ENCODE data around the gene GNG10.
"Not testable (repeated sequence)": the region's sequence is repeated elsewhere in the genome, so short reads cannot be mapped to it uniquely, and the experiment has no call there.

Gene GNG10

DNA sequence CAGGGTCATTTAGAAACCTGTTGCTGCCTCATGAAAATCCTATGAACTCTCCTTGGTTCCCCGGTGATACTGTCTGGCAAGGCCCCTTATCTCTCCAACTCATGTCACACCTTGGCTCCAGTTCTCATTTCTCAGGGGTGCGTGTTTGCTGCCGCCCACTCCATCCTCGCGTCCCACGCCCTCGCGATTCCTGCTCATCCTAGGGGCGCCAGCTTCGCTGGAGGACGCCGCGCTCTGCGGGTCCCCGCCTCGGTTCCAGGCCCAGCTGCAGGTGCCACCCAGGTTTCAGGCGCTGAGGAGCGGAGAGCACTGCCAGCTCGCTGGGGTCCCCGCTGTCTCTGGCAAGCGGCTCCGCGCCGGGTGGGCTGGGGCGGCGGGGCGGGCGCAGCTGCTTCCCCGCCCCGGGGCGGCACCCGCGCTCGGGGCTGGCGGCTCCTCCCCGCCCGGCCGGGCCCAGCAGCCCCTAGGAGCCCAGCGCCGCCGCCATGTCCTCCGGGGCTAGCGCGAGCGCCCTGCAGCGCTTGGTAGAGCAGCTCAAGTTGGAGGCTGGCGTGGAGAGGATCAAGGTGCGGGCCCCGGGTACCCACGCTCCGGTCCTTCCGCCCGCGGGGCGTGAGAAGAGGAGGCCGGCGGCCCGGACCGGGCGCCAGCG is at the start of gene GNG10:
Gene GNG10, plus strand, starts transcription at position 456 of the 652 bp plus-strand sequence. Its CDS starts 30 bp downstream, at position 486.
- peak; percentile 43 to 51 for DNase-seq (ENCODE audit: low spot score in 2 of 2)
- Mint-ChIP-seq H3K9me3 (no peaks in the 10 kb centered on the region), H3K27ac (ENCODE audit: low read depth) (peak within 1 kb of the TSS; percentile 92), H3K36me3 (ENCODE audit: insufficient read depth) (peaks cover 2% of the 10 kb centered on the region), H3K27me3 (no peaks in the 10 kb centered on the region), H3K4me3 (peak within 1 kb of the TSS; percentile 91), H3K4me1 (peaks cover 30% of the 10 kb centered on the region)
- peak; percentile 92 for ATAC-seq (replicated peaks; ENCODE audit: extremely low read depth, poor library complexity, severe bottlenecking)

DNA sequence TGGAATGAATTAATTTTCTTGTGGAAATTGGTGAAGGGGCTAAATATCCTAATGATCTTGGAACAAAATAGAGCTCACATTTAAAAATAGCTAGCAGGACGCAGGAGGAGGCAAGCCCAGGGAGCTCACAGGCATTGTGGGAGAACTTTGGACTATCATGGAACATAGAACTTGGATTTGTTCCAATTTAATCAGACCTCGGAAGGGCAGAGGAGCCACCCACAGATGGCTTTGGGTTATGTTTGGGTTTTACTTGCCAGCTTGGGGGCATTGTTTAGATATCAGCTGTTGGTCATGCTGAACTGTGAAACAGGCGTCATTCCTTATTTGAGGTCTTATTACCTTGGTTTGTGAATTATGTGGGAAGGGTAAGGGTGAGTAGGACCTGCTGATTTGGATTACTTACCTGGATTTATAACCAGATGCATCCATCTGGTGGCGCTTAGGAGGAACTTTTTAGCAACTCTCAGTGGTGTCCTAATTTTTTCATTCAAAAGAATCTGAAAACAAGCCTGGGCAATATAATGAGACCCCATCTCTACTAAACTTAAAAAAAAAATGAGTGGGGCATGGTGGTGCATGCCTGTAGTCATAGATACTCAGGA is 47.9 kb upstream of the GNG10 start:
- Mint-ChIP-seq H3K4me3 (no peak overlapping the region), H3K9me3 (no peaks in the 10 kb centered on the region), H3K36me3 (ENCODE audit: insufficient read depth) (peaks cover 2% of the 10 kb centered on the region), H3K27me3 (peaks cover 74% of the 10 kb centered on the region), H3K27ac (ENCODE audit: low read depth) (no peak overlapping the region), H3K4me1 (no peaks in the 10 kb centered on the region)
- no peak for DNase-seq (ENCODE audit: low spot score in 2 of 2)
- no peak for ATAC-seq (replicated peaks; ENCODE audit: extremely low read depth, poor library complexity, severe bottlenecking)

DNA sequence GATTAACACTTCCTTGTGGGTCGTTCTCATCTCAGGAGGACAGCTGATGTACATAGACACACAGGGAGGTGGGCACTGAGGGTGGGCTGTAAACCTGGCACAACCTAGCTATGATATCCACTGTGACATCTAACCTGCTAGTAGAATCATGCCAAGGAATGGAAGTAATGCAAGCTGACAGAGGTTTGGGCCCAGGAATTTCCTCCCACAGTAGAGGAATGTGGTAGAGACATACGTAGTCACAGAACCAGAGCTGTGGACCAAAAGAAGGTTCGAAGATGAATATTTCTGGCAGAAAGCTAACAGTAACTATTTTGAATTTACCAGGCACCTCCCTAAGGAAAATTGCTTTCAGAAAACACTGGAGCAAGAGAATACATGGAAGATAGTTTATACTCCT is 45.5 kb upstream of the GNG10 start:
- Mint-ChIP-seq H3K4me3 (no peak overlapping the region), H3K36me3 (ENCODE audit: insufficient read depth) (peaks cover under 1% of the 10 kb centered on the region), H3K9me3 (no peaks in the 10 kb centered on the region), H3K27me3 (peaks cover 51% of the 10 kb centered on the region), H3K4me1 (no peaks in the 10 kb centered on the region), H3K27ac (ENCODE audit: low read depth) (no peak overlapping the region)
- ATAC-seq (replicated peaks; ENCODE audit: extremely low read depth, poor library complexity, severe bottlenecking), result no peak
- DNase-seq (ENCODE audit: low spot score in 2 of 2), result no peak

DNA sequence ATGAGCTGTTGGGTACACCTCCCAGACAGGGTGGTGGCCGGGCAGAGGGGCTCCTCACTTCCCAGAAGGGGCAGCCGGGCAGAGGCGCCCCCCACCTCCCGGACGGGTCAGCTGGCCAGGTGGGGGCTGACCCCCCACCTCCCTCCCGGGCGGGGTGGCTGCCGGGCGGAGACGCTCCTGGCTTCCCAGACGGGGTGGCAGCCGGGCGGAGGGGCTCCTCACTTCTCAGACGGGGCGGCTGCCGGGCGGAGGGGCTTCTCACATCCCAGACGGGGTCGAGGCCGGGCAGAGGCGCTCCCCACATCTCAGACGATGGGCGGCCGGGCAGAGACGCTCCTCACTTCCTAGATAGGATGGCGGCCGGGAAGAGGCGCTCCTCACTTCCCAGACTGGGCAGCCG is 44.1 kb upstream of the GNG10 start:
- not testable (repeated sequence) for H3K36me3 Mint-ChIP-seq (ENCODE audit: insufficient read depth); H3K4me3 Mint-ChIP-seq; DNase-seq (ENCODE audit: low spot score in 2 of 2); ATAC-seq (replicated peaks; ENCODE audit: extremely low read depth, poor library complexity, severe bottlenecking); H3K9me3 Mint-ChIP-seq; H3K4me1 Mint-ChIP-seq; H3K27ac Mint-ChIP-seq (ENCODE audit: low read depth)
- peaks cover 43% of the 10 kb centered on the region for H3K27me3 Mint-ChIP-seq

DNA sequence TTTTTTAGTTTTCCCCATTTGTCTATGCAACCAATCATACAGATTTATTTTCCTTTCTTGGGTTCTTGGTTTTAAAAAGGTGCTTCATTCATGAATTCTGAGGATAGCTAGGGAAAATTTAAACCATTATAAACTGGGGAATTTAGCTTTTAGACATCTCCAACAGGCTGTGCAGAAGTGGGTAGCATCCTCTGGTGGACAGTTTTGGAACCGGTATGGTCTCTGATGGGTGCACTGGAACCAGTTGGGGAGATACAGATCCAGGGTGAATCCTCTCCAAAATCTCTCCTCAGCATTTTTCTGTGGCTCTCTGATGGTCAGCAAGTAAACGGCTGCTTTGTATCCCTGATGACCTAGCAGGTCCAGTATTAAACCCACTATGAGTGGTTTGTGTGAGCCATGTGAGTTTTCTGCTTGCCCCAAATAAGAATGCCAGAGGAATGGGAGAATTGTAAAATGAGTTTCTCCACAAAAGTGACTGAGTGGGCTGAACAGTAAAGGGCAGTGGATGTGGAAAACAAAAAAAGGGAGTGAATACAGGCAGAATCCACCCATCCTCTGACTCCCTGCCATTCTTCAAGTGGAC is 39.4 kb upstream of the GNG10 start:
- DNase-seq (ENCODE audit: low spot score in 2 of 2) (no peak), ATAC-seq (replicated peaks; ENCODE audit: extremely low read depth, poor library complexity, severe bottlenecking) (no peak)
- H3K36me3 Mint-ChIP-seq (ENCODE audit: insufficient read depth), result no peaks in the 10 kb centered on the region
- peaks cover 10% of the 10 kb centered on the region for H3K27me3 Mint-ChIP-seq
- H3K4me1 Mint-ChIP-seq, result no peaks in the 10 kb centered on the region
- no peaks in the 10 kb centered on the region for H3K9me3 Mint-ChIP-seq
- no peak overlapping the region for H3K27ac Mint-ChIP-seq (ENCODE audit: low read depth)
- H3K4me3 Mint-ChIP-seq, result no peak overlapping the region

DNA sequence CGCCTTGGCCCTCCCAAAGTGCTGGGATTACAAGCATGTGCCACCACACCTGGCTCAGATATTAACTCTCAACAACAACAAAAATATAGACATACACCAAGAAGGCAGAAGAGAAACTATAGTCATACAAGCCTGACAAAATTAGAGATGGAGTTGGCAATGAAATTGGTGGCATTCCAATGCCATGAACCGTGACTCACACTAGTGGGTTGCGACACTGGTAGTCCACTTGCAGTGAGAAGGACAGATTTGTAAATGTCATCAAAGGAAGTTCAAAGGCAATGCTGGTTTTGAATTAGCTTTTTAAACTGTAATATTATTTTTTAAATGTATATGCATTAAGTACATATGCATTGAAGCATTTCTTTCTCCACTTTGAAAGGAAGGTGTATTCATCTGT is 38.8 kb upstream of the GNG10 start:
- H3K27ac Mint-ChIP-seq (ENCODE audit: low read depth), result no peak overlapping the region
- ATAC-seq (replicated peaks; ENCODE audit: extremely low read depth, poor library complexity, severe bottlenecking) (no peak), DNase-seq (ENCODE audit: low spot score in 2 of 2) (no peak)
- no peaks in the 10 kb centered on the region for H3K9me3 Mint-ChIP-seq
- H3K36me3 Mint-ChIP-seq (ENCODE audit: insufficient read depth), result no peaks in the 10 kb centered on the region
- peaks cover 10% of the 10 kb centered on the region for H3K27me3 Mint-ChIP-seq
- H3K4me3 Mint-ChIP-seq, result no peak overlapping the region
- H3K4me1 Mint-ChIP-seq, result no peaks in the 10 kb centered on the region

DNA sequence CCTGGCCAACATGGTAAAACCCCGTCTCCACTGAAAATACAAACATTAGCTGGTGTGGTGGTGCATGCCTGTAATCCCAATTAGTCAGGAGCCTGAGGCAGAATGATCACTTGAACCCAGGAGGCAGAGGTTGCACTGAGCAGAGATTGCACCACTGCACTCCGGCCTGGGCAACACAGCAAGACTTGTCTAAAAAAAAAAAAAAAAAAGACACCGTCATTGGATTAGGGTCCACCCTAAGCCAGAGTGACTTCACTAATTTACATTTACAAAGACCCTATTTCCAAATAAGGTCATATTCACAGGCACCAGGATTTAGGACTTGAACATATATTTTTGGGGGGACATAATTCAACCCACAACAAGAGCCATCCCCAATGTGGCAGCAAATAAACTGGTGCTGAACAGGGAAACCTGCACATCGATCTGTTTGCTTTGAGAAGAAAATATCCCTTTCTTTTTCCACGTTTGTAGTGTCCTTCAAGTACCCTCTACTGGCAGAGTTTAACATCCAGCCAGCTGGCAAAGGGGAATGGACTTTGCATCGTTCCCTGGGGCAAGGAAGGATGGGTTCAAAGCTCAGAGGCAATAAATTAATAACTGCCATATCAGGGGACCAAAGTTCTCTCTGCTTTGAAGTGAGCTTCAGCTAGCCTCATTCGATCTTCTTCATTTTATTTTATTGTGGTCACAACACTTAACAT is 34.0 kb upstream of the GNG10 start:
- Mint-ChIP-seq H3K9me3 (no peaks in the 10 kb centered on the region), H3K27ac (ENCODE audit: low read depth) (no peak overlapping the region), H3K36me3 (ENCODE audit: insufficient read depth) (peaks cover 7% of the 10 kb centered on the region), H3K4me3 (no peak overlapping the region), H3K4me1 (peaks cover 12% of the 10 kb centered on the region), H3K27me3 (peaks cover 2% of the 10 kb centered on the region)
- ATAC-seq (replicated peaks; ENCODE audit: extremely low read depth, poor library complexity, severe bottlenecking) (no peak), DNase-seq (ENCODE audit: low spot score in 2 of 2) (no peak)

DNA sequence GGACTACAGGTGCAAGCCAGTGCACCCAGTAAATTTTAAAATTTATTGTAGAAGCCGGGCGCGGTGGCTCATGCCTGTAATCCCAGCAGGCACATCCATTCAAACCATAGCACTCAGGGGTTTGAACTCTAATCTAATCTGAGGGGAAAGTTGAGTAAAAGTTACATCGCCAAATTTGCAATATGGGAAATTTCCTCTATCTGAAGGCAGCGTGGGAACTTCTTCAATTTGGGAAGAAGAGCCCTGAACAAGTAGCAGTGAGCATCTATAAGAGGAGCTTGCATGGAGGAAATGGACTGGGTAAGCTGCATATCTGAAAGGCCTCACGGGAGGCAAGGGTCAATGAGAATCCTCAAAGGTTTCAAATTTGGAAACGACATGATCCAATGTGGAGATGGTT is 33.0 kb upstream of the GNG10 start:
- ATAC-seq (replicated peaks; ENCODE audit: extremely low read depth, poor library complexity, severe bottlenecking) (no peak), DNase-seq (ENCODE audit: low spot score in 2 of 2) (no peak)
- Mint-ChIP-seq H3K36me3 (ENCODE audit: insufficient read depth) (peaks cover 7% of the 10 kb centered on the region), H3K4me3 (no peak overlapping the region), H3K27me3 (no peaks in the 10 kb centered on the region), H3K27ac (ENCODE audit: low read depth) (no peak overlapping the region), H3K4me1 (peaks cover 22% of the 10 kb centered on the region), H3K9me3 (no peaks in the 10 kb centered on the region)

DNA sequence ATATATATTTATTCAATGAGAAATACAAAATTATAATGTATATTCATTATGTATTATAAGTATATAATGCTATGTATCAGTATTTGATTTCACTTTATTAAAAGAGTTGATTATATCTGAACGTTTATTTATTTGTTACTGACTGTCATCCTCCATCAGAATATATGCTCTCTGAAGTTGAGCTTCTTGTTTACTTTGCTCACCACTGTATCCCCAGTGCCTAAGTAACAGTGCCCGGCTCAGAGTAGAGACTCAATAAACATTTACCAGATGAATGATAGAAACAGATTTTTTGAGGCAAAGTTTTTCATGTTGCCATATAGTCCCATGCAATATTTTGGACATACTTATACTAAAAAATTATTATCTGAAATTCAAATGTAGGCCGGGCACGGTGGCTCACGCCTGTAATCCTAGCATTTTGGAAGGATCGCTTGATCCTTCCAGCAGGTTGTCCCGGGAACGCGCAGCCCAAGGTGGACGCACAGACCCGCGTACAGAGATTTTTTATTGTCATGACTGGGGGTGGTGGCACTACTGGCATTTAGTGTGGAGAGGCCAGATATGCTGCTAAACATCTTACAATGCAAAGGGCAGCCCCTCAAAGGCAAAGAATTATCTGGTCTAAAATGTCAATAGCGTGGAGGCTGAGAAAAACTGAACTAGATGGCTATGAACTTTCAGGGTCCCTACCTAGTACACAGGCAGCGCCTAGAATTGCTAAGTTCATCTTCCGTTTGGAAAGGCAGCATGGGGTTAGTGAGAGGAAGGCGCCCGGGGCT is 31.0 kb upstream of the GNG10 start:
- H3K27me3 Mint-ChIP-seq, result no peaks in the 10 kb centered on the region
- peaks cover 7% of the 10 kb centered on the region for H3K36me3 Mint-ChIP-seq (ENCODE audit: insufficient read depth)
- peak overlapping the region; percentile 84 for H3K4me3 Mint-ChIP-seq

DNA sequence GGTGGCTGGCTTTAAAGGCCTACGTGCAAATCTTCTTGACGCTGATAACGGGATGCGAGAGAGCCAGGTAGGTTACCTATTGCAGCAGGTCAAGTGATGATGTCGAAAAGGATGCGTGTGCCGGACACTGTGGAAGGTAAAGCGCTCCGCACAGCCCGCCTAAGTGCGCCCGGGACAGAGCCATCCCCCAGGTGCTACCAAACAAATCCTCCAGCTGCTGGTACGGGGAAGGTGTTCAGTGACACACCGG is 30.5 kb upstream of the GNG10 start:
- H3K36me3 Mint-ChIP-seq (ENCODE audit: insufficient read depth), result peaks cover 7% of the 10 kb centered on the region
- H3K27ac Mint-ChIP-seq (ENCODE audit: low read depth), result peak overlapping the region; percentile 95
- peaks cover 44% of the 10 kb centered on the region for H3K4me1 Mint-ChIP-seq
- DNase-seq (ENCODE audit: low spot score in 2 of 2) (no peak), ATAC-seq (replicated peaks; ENCODE audit: extremely low read depth, poor library complexity, severe bottlenecking) (no peak)
- no peaks in the 10 kb centered on the region for H3K27me3 Mint-ChIP-seq
- H3K4me3 Mint-ChIP-seq, result peak overlapping the region; percentile 84
- H3K9me3 Mint-ChIP-seq, result no peaks in the 10 kb centered on the region

More for the DNA sequence above, 31.0 kb upstream of the GNG10 start:
- DNase-seq (ENCODE audit: low spot score in 2 of 2) (no peak), ATAC-seq (replicated peaks; ENCODE audit: extremely low read depth, poor library complexity, severe bottlenecking) (peak; percentile 41)
- Mint-ChIP-seq H3K9me3 (no peaks in the 10 kb centered on the region), H3K27ac (ENCODE audit: low read depth) (peak overlapping the region; percentile 95), H3K4me1 (peaks cover 40% of the 10 kb centered on the region)

DNA sequence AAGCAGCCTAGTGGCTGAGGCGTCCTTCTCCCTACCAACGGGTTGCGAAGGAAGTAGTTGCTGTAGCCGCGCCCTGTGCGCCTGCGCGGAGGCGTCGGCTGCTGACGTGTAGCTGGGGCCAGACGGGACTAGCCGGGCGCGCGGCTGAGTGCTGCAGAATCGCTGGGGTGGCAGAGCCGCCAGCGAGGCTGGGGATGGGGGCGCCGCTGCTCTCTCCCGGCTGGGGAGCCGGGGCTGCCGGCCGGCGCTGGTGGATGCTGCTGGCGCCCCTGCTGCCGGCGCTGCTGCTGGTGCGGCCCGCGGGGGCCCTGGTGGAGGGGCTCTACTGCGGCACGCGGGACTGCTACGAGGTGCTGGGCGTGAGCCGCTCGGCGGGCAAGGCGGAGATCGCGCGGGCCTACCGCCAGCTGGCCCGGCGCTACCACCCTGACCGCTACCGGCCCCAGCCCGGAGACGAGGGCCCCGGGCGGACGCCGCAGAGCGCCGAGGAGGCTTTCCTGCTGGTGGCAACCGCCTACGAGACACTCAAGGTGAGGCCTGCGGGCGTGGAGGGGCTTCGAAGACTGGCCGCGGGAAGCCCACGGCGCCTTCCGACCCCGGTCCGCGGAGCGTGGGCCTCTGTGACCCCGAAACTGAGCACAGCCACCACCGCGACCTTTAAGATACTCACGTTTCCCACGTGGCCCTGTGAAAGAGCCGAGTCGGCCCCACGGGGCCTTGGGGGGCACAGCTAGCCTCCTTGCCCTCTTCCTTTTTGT is 30.0 kb upstream of the GNG10 start, which contains the start of gene DNAJC25:
Gene DNAJC25, plus strand, starts transcription at position 121 of the 758 bp plus-strand sequence. Its CDS starts 74 bp downstream, at position 195.
- no peaks in the 10 kb centered on the region for H3K27me3 Mint-ChIP-seq
- peak; percentile 92 to 95 for DNase-seq (ENCODE audit: low spot score in 2 of 2)
- ATAC-seq (replicated peaks; ENCODE audit: extremely low read depth, poor library complexity, severe bottlenecking), result peak; percentile 99
- H3K9me3 Mint-ChIP-seq, result no peaks in the 10 kb centered on the region
- peak within 1 kb of the TSS; percentile 84 for H3K4me3 Mint-ChIP-seq
- peaks cover 7% of the 10 kb centered on the region for H3K36me3 Mint-ChIP-seq (ENCODE audit: insufficient read depth)
- H3K27ac Mint-ChIP-seq (ENCODE audit: low read depth), result peak within 1 kb of the TSS; percentile 95
- peaks cover 44% of the 10 kb centered on the region for H3K4me1 Mint-ChIP-seq

DNA sequence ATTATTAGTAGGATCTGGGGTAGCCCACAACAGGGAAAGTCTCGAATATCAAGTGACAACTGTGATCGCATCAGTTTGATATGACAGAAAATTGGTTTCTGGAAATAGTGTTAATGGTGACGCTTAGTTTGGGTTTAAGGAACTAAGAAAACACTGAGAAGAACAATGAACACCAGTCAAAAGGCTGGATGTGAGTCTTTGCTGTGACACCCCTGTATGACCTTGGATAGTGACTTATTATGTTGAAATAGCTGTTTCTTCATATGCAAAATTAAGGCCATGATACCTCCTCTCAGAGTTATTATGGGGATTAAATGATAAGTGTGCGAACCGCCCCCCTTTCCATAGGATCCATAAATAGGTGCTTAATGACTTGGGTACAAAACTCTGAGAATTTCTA is 29.3 kb upstream of the GNG10 start:
- H3K27ac Mint-ChIP-seq (ENCODE audit: low read depth), result peak overlapping the region; percentile 95
- no peaks in the 10 kb centered on the region for H3K9me3 Mint-ChIP-seq
- H3K4me3 Mint-ChIP-seq, result peak overlapping the region; percentile 84
- no peak for DNase-seq (ENCODE audit: low spot score in 2 of 2)
- peaks cover 44% of the 10 kb centered on the region for H3K4me1 Mint-ChIP-seq
- ATAC-seq (replicated peaks; ENCODE audit: extremely low read depth, poor library complexity, severe bottlenecking), result no peak
- H3K27me3 Mint-ChIP-seq, result no peaks in the 10 kb centered on the region
- H3K36me3 Mint-ChIP-seq (ENCODE audit: insufficient read depth), result peaks cover 7% of the 10 kb centered on the region

Data from central memory CD8-positive, alpha-beta T cell (primary cell).